B cell (primary cell): Measurements from ENCODE around the gene NPTX2. TPM values are rescaled to one million over a fixed set of nuclear protein-coding genes. Genes with fewer than 3 reads are reported as not detected.

ENCODE experiments used
- ATAC-seq: fragments of 200-7000 bp; cut with Tn5 transposase; one replicate; pipeline ENCODE4 v1.10.0; 2021; ENCODE audit warnings: low read depth, mild to moderate bottlenecking, moderate number of reproducible peaks, moderate library complexity
- CTCF ChIA-PET: fragments of 350-600 bp; sonication (Branson Sonifier 250); formaldehyde crosslinking; loops from one replicate; lab custom pipeline; 2021; ENCODE audit warnings: antibody characterized with exemption, inconsistent platforms; lab: Charles Lee
- POLR2A ChIA-PET: fragments of 350-600 bp; sonication (Branson Sonifier 250); formaldehyde crosslinking; loops from one replicate; lab custom pipeline; 2021; ENCODE audit warnings: antibody characterized with exemption; lab: Charles Lee
- DNase-seq: peaks from one replicate; pipeline ENCODE4 v3.0.0; 2013
- H2AFZ ChIP-seq: 2 replicates; pipeline ENCODE4 v1.6.1; 2012; ENCODE audit warnings: mild to moderate bottlenecking, low read depth, low read length; ENCODE audit not compliant: insufficient read depth, poor library complexity, severe bottlenecking
- H3K27ac ChIP-seq, 2 donors: 1 replicate in 1 of 2; 2 replicates in 1 of 2; pipeline ENCODE4 v1.5.1; 2012 to 2013; ENCODE audit warnings: low read length in 2 of 2, mild to moderate bottlenecking in 2 of 2, moderate library complexity in 1 of 2
- H3K27me3 ChIP-seq, 4 experiments: fragments of 200-600 bp in 1 of 4; sonication (generic) in 1 of 4; replicated peaks in 1 of 4; 1 replicate in 2 of 4; 2 replicates in 2 of 4; pipeline versions ENCODE4 v1.6.1 to v1.7.0; 2013 to 2016; ENCODE audit warnings: low read length in 3 of 4, mild to moderate bottlenecking in 2 of 4, mixed read lengths in 1 of 4, moderate library complexity in 1 of 4; ENCODE audit not compliant: insufficient read depth in 4 of 4, control insufficient read depth in 3 of 4; ENCODE audit errors: control extremely low read depth in 1 of 4
- H3K36me3 ChIP-seq, 2 experiments: replicated peaks in 1 of 2; 1 replicate in 1 of 2; 2 replicates in 1 of 2; pipeline versions ENCODE4 v1.6.1 to v1.7.1; 2013; ENCODE audit warnings: low read length in 1 of 2; ENCODE audit not compliant: insufficient read depth in 2 of 2, control insufficient read depth in 1 of 2; ENCODE audit errors: control extremely low read depth in 1 of 2, extremely low read depth in 1 of 2
- H3K4me1 ChIP-seq, 2 donors: fragments of 200-600 bp in 1 of 2; sonication (generic) in 1 of 2; 1 replicate in 1 of 2; 2 replicates in 1 of 2; pipeline versions ENCODE4 v1.5.1 to v1.6.1; 2013 to 2017; ENCODE audit warnings: low read length in 2 of 2; ENCODE audit not compliant: control insufficient read depth in 2 of 2, insufficient read depth in 2 of 2
- H3K4me2 ChIP-seq: replicated peaks from 2 replicates; pipeline ENCODE3; 2012; ENCODE audit warnings: mild to moderate bottlenecking, low read depth, low read length; ENCODE audit not compliant: poor library complexity, severe bottlenecking
- H3K4me3 ChIP-seq, 5 experiments: fragments of 200-600 bp in 1 of 5; sonication (generic) in 1 of 5; 1 replicate in 3 of 5; 2 replicates in 2 of 5; pipeline versions ENCODE4 v1.5.1 to v1.7.0; 2011 to 2016; ENCODE audit warnings: low read length in 4 of 5, mild to moderate bottlenecking in 4 of 5, low read depth in 2 of 5, control low read depth in 1 of 5, moderate library complexity in 1 of 5; ENCODE audit not compliant: insufficient read depth in 1 of 5; ENCODE audit errors: control extremely low read depth in 1 of 5, extremely low read depth in 1 of 5
- H3K79me2 ChIP-seq: fragments of 200-600 bp; sonication (generic); one replicate; pipeline ENCODE4 v1.6.0; 2016; ENCODE audit warnings: low read length; ENCODE audit not compliant: control insufficient read depth, insufficient read depth
- H3K9ac ChIP-seq: fragments of 200-600 bp; sonication (generic); 2 replicates; pipeline ENCODE4 v1.6.1; 2017; ENCODE audit warnings: mild to moderate bottlenecking, low read length, moderate library complexity
- H3K9me3 ChIP-seq, 3 donors: one replicate each; pipeline versions ENCODE4 v1.6.1 to v1.7.1; 2013; ENCODE audit warnings: low read length in 2 of 3; ENCODE audit not compliant: control insufficient read depth in 2 of 3, insufficient read depth in 1 of 3; ENCODE audit errors: control extremely low read depth in 1 of 3
- H4K20me1 ChIP-seq: 2 replicates; pipeline ENCODE4 v1.6.0; 2012; ENCODE audit warnings: mild to moderate bottlenecking, low read length; ENCODE audit not compliant: insufficient read depth, control insufficient read depth, poor library complexity, severe bottlenecking
- H3K27ac Mint-ChIP-seq: one replicate; pipeline ENCODE4 v1.8.0; 2021; ENCODE audit warnings: mixed read lengths
- H3K27me3 Mint-ChIP-seq: one replicate; pipeline ENCODE4 v1.8.0; 2021; ENCODE audit warnings: mixed read lengths
- H3K4me1 Mint-ChIP-seq: one replicate; pipeline ENCODE4 v1.8.0; 2021; ENCODE audit warnings: mixed read lengths
- H3K4me3 Mint-ChIP-seq: one replicate; pipeline ENCODE4 v1.8.0; 2021; ENCODE audit warnings: mixed read lengths
- H3K9me3 Mint-ChIP-seq: one replicate; pipeline ENCODE4 v1.8.0; 2022; ENCODE audit warnings: mixed read lengths; ENCODE audit not compliant: insufficient read depth
- EZH2 ChIP-seq: IDR thresholded peaks from 2 replicates; pipeline ENCODE4 v1.6.1; 2012; ENCODE audit warnings: borderline replicate concordance, low read depth, mild to moderate bottlenecking, moderate library complexity, low read length; ENCODE audit not compliant: insufficient read depth, poor library complexity, severe bottlenecking
- WGBS: methylation state at CpG from one replicate; pipeline ENCODE4 v1.1.5; 2013; ENCODE audit warnings: missing lambda C conversion rate; ENCODE audit not compliant: insufficient coverage; 5-methylcytosine and 5-hydroxymethylcytosine counted together
- intact Hi-C: fragments of 100-400 bp; cut with micrococcal nuclease; formaldehyde crosslinking; loops from one replicate; pipeline ENCODE4 v1.10.0; 2022
- polyA plus RNA-seq: library from polyadenylated mRNA; depleted of rRNA; stranded (reverse); fragments of >200 nt; gene quantifications from 2 replicates; pipeline ENCODE4 v1.2.3, GENCODE V29; 2012
- total RNA-seq, 2 donors: library from RNA; stranded (reverse); fragments of 120-200 nt in 1 of 2; gene quantifications; 1 replicate in 1 of 2; 2 replicates in 1 of 2; pipeline versions ENCODE4 v1.2.3 to v1.2.4, GENCODE V29; 2013 to 2022
- TF ChIP-seq, protein P1 (sequence below): fragments of 200-600 bp; IDR thresholded peaks from one replicate; pipeline ENCODE4 v1.8.0; 2022; ENCODE audit warnings: antibody characterized with exemption, mild to moderate bottlenecking

The NPTX2 gene
- total and polyA plus RNA-seq, 2 donors (not counting 1 experiment from before 2014, with no cell fraction given) = not detected

DNA sequence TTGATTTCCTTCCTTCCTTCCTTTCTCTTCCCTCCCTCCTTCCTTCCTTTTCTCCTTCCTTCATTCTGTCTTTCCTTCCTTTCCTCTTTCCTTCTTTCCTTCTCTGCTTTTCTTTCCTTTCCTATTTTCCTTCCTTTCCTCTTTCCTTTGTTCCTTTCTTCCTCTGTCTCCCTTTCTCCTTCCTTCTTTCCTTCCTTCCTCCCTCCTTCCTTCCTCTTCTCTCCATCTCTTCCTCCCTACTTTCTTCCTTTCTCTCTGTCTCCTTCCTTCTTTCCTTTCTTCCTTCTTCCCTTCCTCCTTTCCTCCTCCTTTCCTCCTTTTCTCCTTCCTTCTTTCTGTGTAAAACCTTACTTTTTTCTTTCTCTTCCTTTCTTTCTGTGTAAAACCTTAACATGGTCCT is 32.3 kb upstream of the NPTX2 start:
- DNase-seq (no peak), ATAC-seq (no peak)
- intact Hi-C loops = no loop called here
- Histone ChIP-seq H3K4me3 (no peak overlapping the region), H3K79me2 (no peaks in the 10 kb centered on the region), H3K9ac (no peak overlapping the region), H3K4me1 (no peaks in the 10 kb centered on the region), H3K27ac (no peak overlapping the region), H2AFZ (no peak overlapping the region), H4K20me1 (no peaks in the 10 kb centered on the region), H3K36me3 (no peaks in the 10 kb centered on the region), H3K9me3 (no peaks in the 10 kb centered on the region), H3K4me2 (no peak overlapping the region), H3K27me3 (peaks cover 0 to 3% (median 0%) of the 10 kb centered on the region in 4 experiments)
- peaks cover 10% of the 10 kb centered on the region for H3K9me3 Mint-ChIP-seq
- no peak overlapping the region for H3K27ac Mint-ChIP-seq
- no peaks in the 10 kb centered on the region for H3K4me1 Mint-ChIP-seq
- ChIA-PET CTCF (no interaction called here), POLR2A (no interaction called here)
- no peak overlapping the region for H3K4me3 Mint-ChIP-seq
- TF ChIP-seq EZH2 = no peak
- TF ChIP-seq, protein P1, sequence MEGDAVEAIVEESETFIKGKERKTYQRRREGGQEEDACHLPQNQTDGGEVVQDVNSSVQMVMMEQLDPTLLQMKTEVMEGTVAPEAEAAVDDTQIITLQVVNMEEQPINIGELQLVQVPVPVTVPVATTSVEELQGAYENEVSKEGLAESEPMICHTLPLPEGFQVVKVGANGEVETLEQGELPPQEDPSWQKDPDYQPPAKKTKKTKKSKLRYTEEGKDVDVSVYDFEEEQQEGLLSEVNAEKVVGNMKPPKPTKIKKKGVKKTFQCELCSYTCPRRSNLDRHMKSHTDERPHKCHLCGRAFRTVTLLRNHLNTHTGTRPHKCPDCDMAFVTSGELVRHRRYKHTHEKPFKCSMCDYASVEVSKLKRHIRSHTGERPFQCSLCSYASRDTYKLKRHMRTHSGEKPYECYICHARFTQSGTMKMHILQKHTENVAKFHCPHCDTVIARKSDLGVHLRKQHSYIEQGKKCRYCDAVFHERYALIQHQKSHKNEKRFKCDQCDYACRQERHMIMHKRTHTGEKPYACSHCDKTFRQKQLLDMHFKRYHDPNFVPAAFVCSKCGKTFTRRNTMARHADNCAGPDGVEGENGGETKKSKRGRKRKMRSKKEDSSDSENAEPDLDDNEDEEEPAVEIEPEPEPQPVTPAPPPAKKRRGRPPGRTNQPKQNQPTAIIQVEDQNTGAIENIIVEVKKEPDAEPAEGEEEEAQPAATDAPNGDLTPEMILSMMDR = no peak
- H3K27me3 Mint-ChIP-seq = peaks cover 9% of the 10 kb centered on the region

DNA sequence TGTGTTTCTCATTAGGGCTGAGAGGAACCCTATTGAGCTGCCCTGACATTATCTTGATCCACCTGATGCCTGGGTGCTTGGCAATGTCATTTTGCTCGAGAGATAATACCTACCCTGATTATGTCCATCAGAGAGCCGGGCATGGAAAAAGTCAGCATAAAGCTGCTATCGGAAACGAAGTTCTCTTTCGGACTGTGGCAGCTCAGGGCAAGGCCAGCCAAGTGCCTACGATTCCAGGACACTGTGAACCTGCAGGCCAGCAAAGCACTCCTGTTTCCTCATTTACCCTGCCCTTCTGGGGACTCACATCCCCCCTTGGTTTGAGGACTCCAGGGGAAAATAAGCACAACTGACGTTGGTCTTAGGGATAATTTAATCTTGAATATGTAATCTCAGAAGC is 25.2 kb upstream of the NPTX2 start:
- peaks cover 5% of the 10 kb centered on the region for H3K27me3 Mint-ChIP-seq
- Histone ChIP-seq H3K9me3 (no peaks in the 10 kb centered on the region), H3K9ac (no peak overlapping the region), H3K79me2 (no peaks in the 10 kb centered on the region), H3K27me3 (peaks cover 0 to 3% (median 0%) of the 10 kb centered on the region in 4 experiments), H2AFZ (no peak overlapping the region), H3K4me3 (no peak overlapping the region), H3K27ac (no peak overlapping the region), H3K4me2 (no peak overlapping the region), H3K4me1 (no peaks in the 10 kb centered on the region), H3K36me3 (no peaks in the 10 kb centered on the region), H4K20me1 (no peaks in the 10 kb centered on the region)
- intact Hi-C loops = no loop called here
- DNase-seq (no peak), ATAC-seq (no peak)
- no peak overlapping the region for H3K4me3 Mint-ChIP-seq
- ChIA-PET POLR2A (interaction anchor here (0.6 kb wide), 1 partner anchor 285 kb away, joined by 5 read pairs; no protein-coding TSS in a partner anchor), CTCF (no interaction called here)
- H3K4me1 Mint-ChIP-seq = no peaks in the 10 kb centered on the region
- H3K9me3 Mint-ChIP-seq = no peaks in the 10 kb centered on the region
- WGBS = 88% methylated on average over 6 of the region's 7 CpGs
- H3K27ac Mint-ChIP-seq = no peak overlapping the region
- TF ChIP-seq, protein P1 = no peak
- no peak for TF ChIP-seq EZH2
